Fibroblast of villous mesenchyme (primary cell): ENCODE measurements around the gene SYT13. TPM values are rescaled to one million over a fixed set of nuclear protein-coding genes. Genes with fewer than 3 reads are reported as not detected.
"Not testable (repeated sequence)": the region's sequence is repeated elsewhere in the genome, so short reads cannot be mapped to it uniquely, and the experiment has no call there.

ENCODE experiments used
- DNase-seq: peaks from one replicate; pipeline ENCODE4 v3.0.0-alpha.2; 2010; ENCODE audit warnings: low read depth
- H3K4me3 ChIP-seq: 2 replicates; pipeline ENCODE4 v1.5.1; 2011; ENCODE audit warnings: low read depth, mild to moderate bottlenecking, low read length
- CTCF ChIP-seq: IDR thresholded peaks from 2 replicates; pipeline ENCODE4 v1.5.1; 2012; ENCODE audit warnings: low read depth, mild to moderate bottlenecking, low read length; ENCODE audit not compliant: insufficient read depth
- total RNA-seq: library from RNA; depleted of rRNA; stranded (reverse); fragments of >200 nt; gene quantifications from 2 replicates; pipeline ENCODE4 v1.2.3, GENCODE V29; 2012

The SYT13 gene
- total RNA-seq, 1 donor, result not detected

GRCh38 chr11:45258982-45259530 lies 27.1 kb downstream of the SYT13 start:
- H3K4me3 ChIP-seq, result no peak overlapping the region
- TF ChIP-seq CTCF, result no peak
- DNase-seq, result no peak

DNA sequence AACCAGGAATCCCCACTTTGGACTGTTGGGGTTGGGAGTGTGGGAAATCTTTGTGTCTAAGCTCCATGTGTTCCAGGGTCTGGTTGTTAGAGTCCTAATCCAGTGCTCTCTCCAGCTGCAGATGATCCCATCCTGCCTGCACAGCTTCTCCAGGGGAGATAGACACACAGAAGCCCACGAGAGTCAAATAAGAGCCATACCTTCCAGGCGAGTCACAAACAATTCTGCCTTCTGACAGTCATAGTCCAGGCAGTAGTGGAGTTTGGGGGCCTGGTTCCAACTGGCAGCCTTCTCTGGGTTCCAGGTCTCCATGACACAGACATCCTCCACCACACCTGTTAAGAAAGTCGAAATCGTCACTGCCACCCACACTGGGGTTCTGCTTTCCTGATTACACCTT lies 32.1 kb downstream of the SYT13 start:
- no peak for DNase-seq
- H3K4me3 ChIP-seq, result no peak overlapping the region
- no peak for TF ChIP-seq CTCF

GRCh38 chr11:45253640-45254039 lies 32.5 kb downstream of the SYT13 start:
- H3K4me3 ChIP-seq, result no peak overlapping the region
- TF ChIP-seq CTCF, result no peak
- no peak for DNase-seq

DNA sequence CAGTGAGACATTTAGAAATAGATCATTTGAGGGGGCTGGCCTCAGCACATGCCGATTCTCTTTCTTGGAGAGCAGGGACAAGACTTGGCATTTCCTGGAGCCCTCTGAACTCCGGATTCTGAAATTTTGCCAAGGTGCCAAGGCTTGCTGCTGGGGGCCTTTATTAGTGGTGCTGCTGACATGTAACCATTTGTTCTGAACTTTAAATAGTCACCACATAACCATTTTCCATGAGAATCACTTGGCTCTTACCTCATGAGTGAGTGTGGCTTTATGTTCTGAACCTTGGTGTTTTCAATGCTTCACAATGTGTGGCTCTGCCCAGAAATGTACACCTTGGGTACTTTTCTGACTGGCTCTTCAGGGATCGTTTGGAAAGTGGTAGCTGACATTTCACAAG lies 33.3 kb downstream of the SYT13 start:
- no peak for DNase-seq
- no peak for TF ChIP-seq CTCF
- no peak overlapping the region for H3K4me3 ChIP-seq

DNA sequence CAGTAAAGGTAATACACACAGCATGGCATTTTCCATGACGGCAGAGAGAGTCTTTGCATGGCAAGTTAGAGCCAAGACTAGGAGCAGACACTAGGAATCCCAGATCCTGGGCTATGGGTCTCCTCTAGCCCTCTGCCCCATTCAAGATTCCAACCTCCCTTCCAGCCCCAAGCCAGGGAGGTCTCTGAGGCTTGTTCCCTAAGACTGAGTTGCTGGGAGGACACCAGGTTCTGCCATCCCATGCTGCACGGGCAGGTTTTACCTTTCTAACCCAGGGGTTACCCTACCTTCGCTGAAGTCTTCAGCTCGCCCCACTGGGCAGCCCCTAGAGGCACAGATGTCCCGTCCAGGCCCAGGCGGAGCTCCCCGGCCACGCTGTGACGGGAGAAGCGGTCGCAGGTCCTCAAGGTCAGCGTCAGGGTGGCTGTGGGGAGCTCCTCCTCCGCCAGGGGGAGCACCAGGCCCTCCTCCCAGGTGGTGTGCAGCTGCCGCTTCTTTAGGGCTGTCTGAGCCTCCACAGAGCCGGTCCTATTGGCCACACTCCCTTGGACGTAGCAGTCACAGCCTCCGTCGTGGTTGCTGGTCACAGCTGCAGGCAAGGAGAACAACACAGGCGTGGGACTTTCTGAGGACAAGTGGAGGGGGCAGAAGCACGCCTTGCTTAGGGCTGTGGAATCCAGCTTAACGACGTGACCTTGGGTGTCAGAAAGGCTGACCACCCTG lies 33.8 kb downstream of the SYT13 start:
- H3K4me3 ChIP-seq, result no peak overlapping the region
- DNase-seq, result peak; percentile 20
- TF ChIP-seq CTCF, result peak; percentile 60

DNA sequence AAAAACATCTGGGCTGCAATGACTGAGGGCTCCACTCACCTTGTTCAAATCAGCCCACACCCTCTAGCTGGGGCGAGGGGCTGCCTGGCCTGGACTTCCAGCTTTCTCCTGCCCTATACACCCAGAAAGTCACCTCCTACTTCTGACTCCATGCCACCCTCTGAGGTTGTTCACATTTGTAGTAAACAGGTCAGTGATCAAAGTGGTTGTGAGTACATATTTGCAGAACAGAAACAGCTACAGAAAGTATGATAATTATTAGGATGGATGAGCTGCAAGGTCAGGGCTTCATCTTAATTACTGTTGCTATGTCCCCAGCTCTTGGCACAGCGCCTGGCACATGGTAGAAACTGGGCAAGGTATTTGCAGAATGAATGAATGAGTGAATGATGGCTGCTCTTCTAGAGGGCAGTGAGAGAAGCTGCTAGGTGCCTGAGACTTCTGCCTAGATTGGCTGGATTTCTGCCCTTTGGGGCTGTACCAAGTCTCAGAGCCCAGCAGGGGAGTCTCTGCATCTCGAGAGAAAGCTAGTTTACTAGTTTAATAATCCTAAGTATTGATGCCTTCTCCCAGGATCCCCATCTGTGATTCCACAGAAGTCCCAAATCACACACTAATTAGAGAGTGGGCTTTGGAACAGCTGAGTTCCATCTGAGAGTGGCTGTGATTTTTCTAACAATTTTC lies 36.0 kb downstream of the SYT13 start:
- no peak for TF ChIP-seq CTCF
- DNase-seq, result no peak
- no peak overlapping the region for H3K4me3 ChIP-seq

DNA sequence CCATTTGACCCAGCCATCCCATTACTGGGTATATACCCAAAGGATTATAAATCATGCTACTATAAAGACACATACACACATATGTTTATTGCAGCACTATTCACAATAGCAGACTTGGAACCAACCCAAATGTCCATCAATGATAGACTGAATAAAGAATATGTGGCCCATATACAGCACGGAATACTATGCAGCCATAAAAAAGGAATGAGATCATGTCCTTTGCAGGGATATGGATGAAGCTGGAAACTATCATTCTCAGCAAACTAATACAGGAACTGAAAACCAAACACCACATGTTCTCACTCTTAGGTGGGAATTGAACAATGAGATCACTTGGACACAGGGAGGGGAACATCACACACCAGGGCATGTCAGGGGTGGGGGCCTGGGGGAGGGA lies 36.8 kb downstream of the SYT13 start:
- DNase-seq, H3K4me3 ChIP-seq: not testable (repeated sequence)
